GM23338 (cell line): ENCODE results near the gene HOXC5. TPM values are rescaled to one million over a fixed set of nuclear protein-coding genes. Genes with fewer than 3 reads are reported as not detected.

Source experiments
- ATAC-seq: fragments of 200-7000 bp; cut with Tn5 transposase; 3 replicates; pipeline ENCODE4 v1.9.1; 2020
- DNase-seq: peaks from one replicate; pipeline ENCODE4 v3.0.0-alpha.2; 2015; ENCODE audit warnings: low spot score
- H2AFZ ChIP-seq: fragments of 200-600 bp; sonication (generic); 2 replicates; pipeline ENCODE4 v1.8.0; 2016; ENCODE audit warnings: antibody characterized with exemption, mild to moderate bottlenecking, moderate library complexity
- H3F3A ChIP-seq: fragments of 200-600 bp; sonication (generic); replicated peaks from 2 replicates; pipeline ENCODE4 v1.8.0; 2017; ENCODE audit warnings: antibody characterized with exemption, mixed run types, low read depth
- H3K27ac ChIP-seq: fragments of 200-600 bp; sonication (generic); 2 replicates; pipeline ENCODE4 v1.6.1; 2016; ENCODE audit warnings: low read depth
- H3K27me3 ChIP-seq: fragments of 200-600 bp; sonication (generic); 2 replicates; pipeline ENCODE4 v1.8.0; 2016; ENCODE audit warnings: mild to moderate bottlenecking, mixed run types, moderate library complexity; ENCODE audit not compliant: insufficient read depth
- H3K36me3 ChIP-seq: fragments of 200-600 bp; sonication (generic); 2 replicates; pipeline ENCODE4 v1.8.0; 2016; ENCODE audit warnings: mild to moderate bottlenecking; ENCODE audit not compliant: insufficient read depth
- H3K4me1 ChIP-seq: fragments of 200-600 bp; sonication (generic); 2 replicates; pipeline ENCODE4 v1.8.0; 2016; ENCODE audit warnings: mild to moderate bottlenecking, moderate library complexity; ENCODE audit not compliant: insufficient read depth
- H3K4me2 ChIP-seq: fragments of 200-600 bp; sonication (generic); 2 replicates; pipeline ENCODE4 v1.7.1; 2017; ENCODE audit warnings: mixed run types
- H3K4me3 ChIP-seq: fragments of 200-600 bp; sonication (generic); 2 replicates; pipeline ENCODE4 v1.6.1; 2016; ENCODE audit warnings: mixed run types
- H3K79me2 ChIP-seq: fragments of 200-600 bp; sonication (generic); replicated peaks from 2 replicates; pipeline ENCODE4 v1.8.0; 2017; ENCODE audit warnings: mild to moderate bottlenecking; ENCODE audit not compliant: insufficient read depth
- H3K9me2 ChIP-seq: fragments of 200-600 bp; sonication (generic); 2 replicates; pipeline ENCODE4 v1.8.0; 2017; ENCODE audit not compliant: insufficient read depth
- H4K20me1 ChIP-seq: fragments of 200-600 bp; sonication (generic); replicated peaks from 2 replicates; pipeline ENCODE4 v1.8.0; 2017; ENCODE audit warnings: mild to moderate bottlenecking; ENCODE audit not compliant: insufficient read depth
- H3K27ac Mint-ChIP-seq: 2 replicates; pipeline ENCODE4 v1.8.0; 2020; ENCODE audit warnings: inconsistent platforms, mild to moderate bottlenecking, moderate library complexity, mixed read lengths
- H3K27me3 Mint-ChIP-seq: 3 replicates; pipeline ENCODE4 v1.8.0; 2022; ENCODE audit warnings: low read depth, mild to moderate bottlenecking, moderate library complexity, mixed read lengths, inconsistent platforms; ENCODE audit not compliant: insufficient read depth, poor library complexity
- H3K36me3 Mint-ChIP-seq: 3 replicates; pipeline ENCODE4 v1.8.0; 2021; ENCODE audit warnings: low read depth, mild to moderate bottlenecking, inconsistent platforms, moderate library complexity, mixed read lengths
- H3K4me1 Mint-ChIP-seq: 3 replicates; pipeline ENCODE4 v1.8.0; 2020; ENCODE audit warnings: mild to moderate bottlenecking, inconsistent platforms, mixed read lengths
- H3K4me3 Mint-ChIP-seq: 3 replicates; pipeline ENCODE4 v1.8.0; 2021; ENCODE audit warnings: moderate library complexity, mild to moderate bottlenecking, inconsistent platforms, mixed read lengths
- H3K9me3 Mint-ChIP-seq: 3 replicates; pipeline ENCODE4 v1.8.0; 2020; ENCODE audit warnings: moderate library complexity, mild to moderate bottlenecking, inconsistent platforms, mixed read lengths
- CTCF ChIP-seq, 2 experiments: fragments of 200-600 bp in 1 of 2; sonication (generic) in 1 of 2; conservative IDR thresholded peaks; 2 replicates each; pipeline versions ENCODE4 v1.5.1 to v1.6.1; 2016 to 2017; ENCODE audit warnings: antibody characterized with exemption in 2 of 2, low read depth in 2 of 2, mild to moderate bottlenecking in 2 of 2, moderate library complexity in 1 of 2
- ETS1 ChIP-seq: IDR thresholded peaks from 2 replicates; pipeline ENCODE4 v1.6.1; 2016; ENCODE audit warnings: antibody characterized with exemption
- EZH2 ChIP-seq: fragments of 200-600 bp; sonication (generic); IDR thresholded peaks from one replicate; pipeline ENCODE4 v1.8.0; 2017; ENCODE audit warnings: antibody characterized with exemption, mild to moderate bottlenecking, low read depth; ENCODE audit not compliant: unreplicated experiment
- EZH2phosphoT487 ChIP-seq: fragments of 200-600 bp; sonication (generic); IDR thresholded peaks from one replicate; pipeline ENCODE4 v1.8.1; 2018; ENCODE audit warnings: antibody characterized with exemption; ENCODE audit not compliant: unreplicated experiment
- REST ChIP-seq: IDR thresholded peaks from one replicate; pipeline ENCODE4 v1.6.1; 2018; ENCODE audit warnings: antibody characterized with exemption; ENCODE audit not compliant: unreplicated experiment
- STAT1 ChIP-seq: IDR thresholded peaks from one replicate; pipeline ENCODE4 v1.6.1; 2016; ENCODE audit warnings: antibody characterized with exemption; ENCODE audit not compliant: unreplicated experiment
- ZNF331 ChIP-seq: fragments of 250-450 bp; sonication (Bioruptor Pico); IDR thresholded peaks from 2 replicates; pipeline ENCODE4 v1.5.0; 2020; ENCODE audit warnings: low read depth, mild to moderate bottlenecking, moderate library complexity
- polyA plus RNA-seq: library from polyadenylated mRNA; unstranded; fragments of >200 nt; fragmentation: Nextera tagmentation; extraction: Ambion mirVana; gene quantifications from 2 replicates; pipeline ENCODE4 v1.2.1, GENCODE V29; 2016
- total RNA-seq: library from RNA; depleted of rRNA; stranded (reverse); fragments of >200 nt; shearing (Covaris generic); gene quantifications from 2 replicates; pipeline ENCODE4 v1.2.3, GENCODE V29; 2014

The HOXC5 gene
- total and polyA plus RNA-seq, 2 experiments from 2014 or later: not detected

- TF ChIP-seq CTCF (conservative IDR thresholded peaks at IDR 0.05; ENCODE audit: low read depth in 2 of 2) (no peak), REST (no peak), ETS1 (no peak), EZH2phosphoT487 (no peak), ZNF331 (CRISPR knock-in tag) (no peak)
These were observed 16.8 kb upstream of the HOXC5 start (continued) for GRCh38 chr12:54016051-54016450.

GRCh38 chr12:54016478-54016964 lies 16.3 kb upstream of the HOXC5 start:
- Histone ChIP-seq H3K27me3 (peaks cover 100% of the 10 kb centered on the region), H3K4me1 (peaks cover 53% of the 10 kb centered on the region), H3F3A (peaks cover 38% of the 10 kb centered on the region), H2AFZ (no peak overlapping the region), H3K27ac (no peak overlapping the region), H3K79me2 (no peaks in the 10 kb centered on the region), H4K20me1 (peaks cover 28% of the 10 kb centered on the region), H3K4me3 (peak overlapping the region; percentile 63; the same call in 1 of the 2 replicates), H3K4me2 (peak overlapping the region; percentile 89), H3K36me3 (no peaks in the 10 kb centered on the region), H3K9me2 (no peaks in the 10 kb centered on the region)
- TF ChIP-seq STAT1 (no peak), EZH2 (peak; percentile 23)
- H3K4me3 Mint-ChIP-seq: no peak overlapping the region
- no peaks in the 10 kb centered on the region for H3K36me3 Mint-ChIP-seq
- H3K27me3 Mint-ChIP-seq: peaks cover 98% of the 10 kb centered on the region
- no peaks in the 10 kb centered on the region; the same call in 2 of the 3 replicates for H3K9me3 Mint-ChIP-seq
- DNase-seq (no peak), ATAC-seq (no peak)
- H3K4me1 Mint-ChIP-seq: peaks cover 30% of the 10 kb centered on the region
- no peak overlapping the region for H3K27ac Mint-ChIP-seq
